DOHH2 (cell line): ENCODE results near the gene KIZ.

ENCODE experiments used
- EZH2phosphoT487 ChIP-seq: fragments of 200-600 bp; sonication (generic); IDR thresholded peaks from 2 replicates; pipeline ENCODE4 v1.6.1; 2017; ENCODE audit warnings: borderline replicate concordance, mild to moderate bottlenecking, antibody characterized with exemption, low read length, moderate library complexity, mixed read lengths
- TF ChIP-seq, protein P1 (sequence below): fragments of 200-600 bp; sonication (generic); IDR thresholded peaks from one replicate; pipeline ENCODE4 v1.5.1; 2014; ENCODE audit warnings: antibody characterized with exemption, mild to moderate bottlenecking, low read depth, low read length; ENCODE audit not compliant: poor library complexity, severe bottlenecking

- no peak for TF ChIP-seq EZH2phosphoT487
- TF ChIP-seq, protein P1, sequence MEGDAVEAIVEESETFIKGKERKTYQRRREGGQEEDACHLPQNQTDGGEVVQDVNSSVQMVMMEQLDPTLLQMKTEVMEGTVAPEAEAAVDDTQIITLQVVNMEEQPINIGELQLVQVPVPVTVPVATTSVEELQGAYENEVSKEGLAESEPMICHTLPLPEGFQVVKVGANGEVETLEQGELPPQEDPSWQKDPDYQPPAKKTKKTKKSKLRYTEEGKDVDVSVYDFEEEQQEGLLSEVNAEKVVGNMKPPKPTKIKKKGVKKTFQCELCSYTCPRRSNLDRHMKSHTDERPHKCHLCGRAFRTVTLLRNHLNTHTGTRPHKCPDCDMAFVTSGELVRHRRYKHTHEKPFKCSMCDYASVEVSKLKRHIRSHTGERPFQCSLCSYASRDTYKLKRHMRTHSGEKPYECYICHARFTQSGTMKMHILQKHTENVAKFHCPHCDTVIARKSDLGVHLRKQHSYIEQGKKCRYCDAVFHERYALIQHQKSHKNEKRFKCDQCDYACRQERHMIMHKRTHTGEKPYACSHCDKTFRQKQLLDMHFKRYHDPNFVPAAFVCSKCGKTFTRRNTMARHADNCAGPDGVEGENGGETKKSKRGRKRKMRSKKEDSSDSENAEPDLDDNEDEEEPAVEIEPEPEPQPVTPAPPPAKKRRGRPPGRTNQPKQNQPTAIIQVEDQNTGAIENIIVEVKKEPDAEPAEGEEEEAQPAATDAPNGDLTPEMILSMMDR = no peak
Observed at GRCh38 chr20:21243811-21244210, 117.9 kb downstream of the KIZ start.
